Right atrium auricular region (tissue), 2 donors: Measurements from ENCODE around the gene TOM1L1. TPM values are rescaled to one million over a fixed set of nuclear protein-coding genes. Genes with fewer than 3 reads are reported as not detected.

Experiments
- DNase-seq: peaks from one replicate; pipeline ENCODE4 v3.0.0-alpha.2; 2019; ENCODE audit warnings: low spot score
- H3K27ac ChIP-seq, 2 donors: fragments of 200-600 bp; sonication (generic); 1 replicate in 1 of 2; 2 replicates in 1 of 2; pipeline ENCODE4 v1.5.1; 2016 to 2019
- H3K27me3 ChIP-seq, 2 donors: fragments of 200-600 bp; sonication (generic); one replicate each; pipeline versions ENCODE4 v1.5.1 to v1.6.0; 2017 to 2019
- H3K36me3 ChIP-seq: fragments of 200-600 bp; sonication (generic); one replicate; pipeline ENCODE4 v1.5.1; 2016
- H3K4me1 ChIP-seq, 2 donors: fragments of 200-600 bp; sonication (generic); one replicate each; pipeline versions ENCODE4 v1.5.1 to v1.6.0; 2017 to 2019
- H3K4me3 ChIP-seq, 2 donors: fragments of 200-600 bp; sonication (generic); 1 replicate in 1 of 2; 2 replicates in 1 of 2; pipeline ENCODE4 v1.5.1; 2017 to 2019; ENCODE audit warnings: mild to moderate bottlenecking in 1 of 2, moderate library complexity in 1 of 2
- H3K9me3 ChIP-seq, 2 donors: fragments of 200-600 bp; sonication (generic); one replicate each; pipeline ENCODE4 v1.5.1; 2019
- CTCF ChIP-seq, 2 donors: fragments of 200-600 bp; sonication (generic); IDR thresholded peaks; one replicate each; pipeline ENCODE4 v1.5.1; 2019; ENCODE audit warnings: antibody characterized with exemption in 2 of 2
- total RNA-seq, 2 donors: library from RNA; depleted of rRNA; stranded (reverse); fragments of >200 nt; gene quantifications; one replicate each; pipeline ENCODE4 v1.1.0, GENCODE V29; 2016

The TOM1L1 gene
- total RNA-seq, 2 donors from 2014 or later = 16.0 to 18.2 TPM

DNA sequence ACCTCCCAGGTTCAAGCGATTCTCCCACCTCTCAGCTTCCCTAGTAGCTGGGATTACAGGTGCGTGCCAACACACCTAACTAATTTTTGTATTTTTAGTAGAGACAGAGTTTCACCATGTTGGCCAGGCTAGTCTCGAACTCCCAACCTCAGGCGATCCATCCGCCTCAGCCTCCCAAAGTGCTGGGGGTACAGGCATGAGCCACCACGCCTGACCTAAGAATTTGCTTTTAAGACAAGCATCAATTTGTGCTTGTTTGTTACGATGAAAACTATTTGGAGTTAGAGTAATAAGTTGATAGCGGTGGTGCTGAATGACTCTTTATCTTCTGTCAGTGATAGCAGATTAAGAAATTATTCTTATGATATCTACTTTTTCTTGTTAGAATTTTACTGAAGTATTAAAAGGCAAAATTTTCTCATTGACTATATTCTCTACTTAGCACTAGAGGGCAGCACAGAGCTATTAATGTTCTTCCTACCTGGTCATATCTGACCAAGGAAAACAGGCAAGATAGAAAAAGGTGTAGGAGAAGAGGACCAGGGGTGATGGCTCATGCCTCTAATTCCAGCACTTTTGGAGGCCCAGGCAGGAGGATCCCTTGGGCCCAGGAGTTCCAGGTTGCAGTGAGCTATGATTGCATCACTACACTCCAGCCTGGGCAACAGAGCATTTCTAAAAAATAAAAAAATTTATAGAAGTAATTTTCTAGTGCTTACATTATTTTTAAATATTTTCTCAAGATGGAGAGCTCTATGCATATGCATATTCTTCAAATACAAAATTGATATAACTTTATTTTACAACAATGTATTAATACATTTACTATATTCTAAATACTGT, 92.4 kb downstream of the TOM1L1 start:
- Histone ChIP-seq H3K4me1 (no peaks in the 10 kb centered on the region), H3K36me3 (no peaks in the 10 kb centered on the region), H3K27ac (no peak overlapping the region), H3K4me3 (no peak overlapping the region), H3K27me3 (no peaks in the 10 kb centered on the region), H3K9me3 (no peaks in the 10 kb centered on the region)
- no peak for DNase-seq
- peak; percentile 54 to 71 for TF ChIP-seq CTCF (IDR thresholded peaks at IDR 0.05)

DNA sequence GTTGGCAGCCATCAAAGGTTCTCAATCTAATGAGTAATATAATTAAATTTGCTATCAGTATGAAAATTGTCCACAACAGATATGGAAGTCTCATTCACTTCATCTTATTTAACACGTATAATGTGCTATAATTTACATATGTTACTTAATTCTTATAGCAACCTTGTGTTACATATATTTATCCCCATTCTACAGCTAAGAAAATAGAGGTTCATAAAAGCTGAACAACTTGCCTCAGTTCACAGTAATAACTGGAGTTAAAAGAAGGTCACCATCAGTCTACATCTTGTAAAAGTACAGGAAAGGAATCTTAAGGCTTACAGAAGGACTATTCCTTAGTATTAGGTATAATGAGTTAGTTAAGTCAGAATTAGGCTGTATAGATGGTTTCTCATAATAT, 95.8 kb downstream of the TOM1L1 start:
- H3K4me1 ChIP-seq = no peaks in the 10 kb centered on the region
- no peak for TF ChIP-seq CTCF (IDR thresholded peaks at IDR 0.05)
- no peak overlapping the region for H3K4me3 ChIP-seq

DNA sequence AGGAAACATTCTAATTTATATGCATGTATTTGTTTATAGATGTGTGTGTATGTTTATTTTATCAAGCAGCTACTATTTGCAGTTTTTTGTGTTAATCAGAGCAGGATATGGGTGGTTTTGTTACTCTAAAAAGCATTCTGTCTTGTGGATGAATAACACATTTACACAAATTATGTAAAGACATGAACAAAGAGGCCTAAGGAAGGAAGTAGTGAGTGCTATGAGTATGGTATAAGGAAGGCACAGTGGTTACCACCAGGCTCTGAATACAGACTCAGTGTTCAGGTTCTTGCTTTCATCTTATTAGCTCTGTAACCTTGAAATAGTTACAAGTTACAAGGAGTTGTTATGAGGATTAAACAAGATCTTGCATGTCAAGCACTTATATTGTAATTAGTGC, 101.8 kb downstream of the TOM1L1 start:
- peaks cover 11% of the 10 kb centered on the region for H3K36me3 ChIP-seq
- H3K27me3 ChIP-seq = no peaks in the 10 kb centered on the region
- no peak overlapping the region for H3K4me3 ChIP-seq
- no peaks in the 10 kb centered on the region for H3K9me3 ChIP-seq
- no peak for DNase-seq
- H3K4me1 ChIP-seq = no peaks in the 10 kb centered on the region
- no peak overlapping the region for H3K27ac ChIP-seq
- no peak for TF ChIP-seq CTCF (IDR thresholded peaks at IDR 0.05)

More for the DNA sequence above, 95.8 kb downstream of the TOM1L1 start:
- peaks cover 11% of the 10 kb centered on the region for H3K36me3 ChIP-seq
- DNase-seq = no peak
- no peaks in the 10 kb centered on the region for H3K27me3 ChIP-seq
- H3K27ac ChIP-seq = no peak overlapping the region
- H3K9me3 ChIP-seq = no peaks in the 10 kb centered on the region

GRCh38 chr17:55004484-55004883, 103.8 kb downstream of the TOM1L1 start:
- TF ChIP-seq CTCF (IDR thresholded peaks at IDR 0.05) = no peak
- no peak for DNase-seq
- Histone ChIP-seq H3K27ac (no peak overlapping the region), H3K4me3 (no peak overlapping the region), H3K36me3 (peaks cover 11% of the 10 kb centered on the region), H3K27me3 (no peaks in the 10 kb centered on the region), H3K4me1 (no peaks in the 10 kb centered on the region), H3K9me3 (no peaks in the 10 kb centered on the region)

DNA sequence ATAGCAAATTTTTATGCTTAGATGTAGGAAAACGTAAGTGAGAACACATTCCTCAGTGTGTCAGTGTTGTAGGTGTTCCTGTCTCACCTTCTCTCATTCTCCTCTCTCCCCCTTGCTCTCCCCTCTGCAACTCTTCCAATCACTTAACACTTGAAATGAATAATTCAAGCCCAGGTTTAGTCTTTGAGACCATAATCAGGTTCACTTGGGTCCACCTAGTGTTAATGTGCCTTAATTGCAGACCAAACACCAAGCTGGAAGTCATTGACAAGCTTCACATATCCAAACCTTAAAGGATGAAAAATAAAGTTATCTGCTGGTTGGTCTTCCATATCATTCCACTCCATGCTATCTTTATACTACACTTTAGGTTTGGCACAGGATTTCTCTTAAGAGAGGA, 104.9 kb downstream of the TOM1L1 start:
- Histone ChIP-seq H3K4me3 (no peak overlapping the region), H3K27me3 (no peaks in the 10 kb centered on the region), H3K9me3 (no peaks in the 10 kb centered on the region), H3K36me3 (peaks cover 3% of the 10 kb centered on the region), H3K27ac (no peak overlapping the region), H3K4me1 (no peaks in the 10 kb centered on the region)
- DNase-seq = no peak
- TF ChIP-seq CTCF (IDR thresholded peaks at IDR 0.05) = no peak

Other genes with a start within 250 kb of the TOM1L1 start
- 10 to 100 TPM; 57.1 to 75.3 TPM for gene COX11, start 67.8 kb downstream of the TOM1L1 start, total RNA-seq
- gene STXBP4, start 67.9 kb downstream of the TOM1L1 start, total RNA-seq = 10 to 100 TPM in 1 of 2 donors, 1 to 10 TPM in 1; 3.9 to 17.1 TPM